Stimulated activated naive CD8-positive, alpha-beta T cell treated with anti-CD3 and anti-CD28 coated beads, Interleukin-15, amount 100 ng/mL, for 72 hours (primary cell): ENCODE measurements around the gene TMEM271.
"Not testable (repeated sequence)": the region's sequence is repeated elsewhere in the genome, so short reads cannot be mapped to it uniquely, and the experiment has no call there.

Experiments used
- ATAC-seq: fragments of 150-1000 bp; cut with Tn5 transposase; 2 replicates; pipeline ENCODE4 v1.10.0; 2021; ENCODE audit warnings: mild to moderate bottlenecking, moderate library complexity
- DNase-seq, 2 donors: peaks; one replicate each; pipeline ENCODE4 v3.0.0; 2021 to 2022
- H3K27ac Mint-ChIP-seq, 2 donors: one replicate each; pipeline ENCODE4 v1.8.0; 2022; ENCODE audit warnings: mild to moderate bottlenecking in 2 of 2, mixed read lengths in 2 of 2, moderate library complexity in 2 of 2
- H3K27me3 Mint-ChIP-seq: one replicate; pipeline ENCODE4 v1.8.0; 2022; ENCODE audit warnings: mixed read lengths
- H3K4me1 Mint-ChIP-seq: one replicate; pipeline ENCODE4 v1.8.0; 2022; ENCODE audit warnings: mild to moderate bottlenecking, mixed read lengths
- H3K4me3 Mint-ChIP-seq, 2 donors: one replicate each; pipeline ENCODE4 v1.8.0; 2022; ENCODE audit warnings: mild to moderate bottlenecking in 2 of 2, mixed read lengths in 2 of 2, moderate library complexity in 1 of 2
- H3K9me3 Mint-ChIP-seq, 2 donors: one replicate each; pipeline ENCODE4 v1.8.0; 2022; ENCODE audit warnings: mixed read lengths in 2 of 2

TMEM271 gene

GRCh38 chr4:592825-593520 is 16.9 kb upstream of the TMEM271 start:
- Mint-ChIP-seq H3K27ac (peak overlapping the region in 1 of 2 donors; percentile 40), H3K4me3 (no peak overlapping the region), H3K9me3 (peaks cover 11 to 13% of the 10 kb centered on the region in 2 donors), H3K27me3 (peaks cover 58% of the 10 kb centered on the region), H3K4me1 (no peaks in the 10 kb centered on the region)
- DNase-seq (no peak), ATAC-seq (no peak)

GRCh38 chr4:592178-592577 is 16.1 kb upstream of the TMEM271 start:
- H3K9me3 Mint-ChIP-seq = peaks cover 11 to 13% of the 10 kb centered on the region in 2 donors
- not testable (repeated sequence) for H3K4me1 Mint-ChIP-seq, ATAC-seq, DNase-seq, H3K27ac Mint-ChIP-seq, H3K4me3 Mint-ChIP-seq
- peaks cover 58% of the 10 kb centered on the region for H3K27me3 Mint-ChIP-seq

- Mint-ChIP-seq H3K27me3 (peaks cover 57% of the 10 kb centered on the region), H3K27ac (no peak overlapping the region), H3K9me3 (peaks cover 7 to 12% of the 10 kb centered on the region in 2 donors), H3K4me3 (no peak overlapping the region), H3K4me1 (no peaks in the 10 kb centered on the region)
- ATAC-seq = no peak
- DNase-seq = no peak
These were observed 14.3 kb upstream of the TMEM271 start for GRCh38 chr4:590313-590841.

GRCh38 chr4:589219-589963 is 13.3 kb upstream of the TMEM271 start:
- Mint-ChIP-seq H3K4me3 (no peak overlapping the region), H3K27me3 (peaks cover 53% of the 10 kb centered on the region)
- no peak for ATAC-seq

GRCh38 chr4:588351-588849 is 12.3 kb upstream of the TMEM271 start:
- Mint-ChIP-seq H3K4me3 (no peak overlapping the region), H3K4me1 (no peaks in the 10 kb centered on the region), H3K9me3 (peaks cover 16 to 17% of the 10 kb centered on the region in 2 donors), H3K27ac (no peak overlapping the region), H3K27me3 (peaks cover 63% of the 10 kb centered on the region)
- no peak for ATAC-seq
- DNase-seq = no peak

More at GRCh38 chr4:589219-589963, 13.3 kb upstream of the TMEM271 start:
- H3K9me3 Mint-ChIP-seq = peaks cover 7 to 10% of the 10 kb centered on the region in 2 donors
- no peaks in the 10 kb centered on the region for H3K4me1 Mint-ChIP-seq
- DNase-seq = no peak
- H3K27ac Mint-ChIP-seq = no peak overlapping the region

- Mint-ChIP-seq H3K4me1 (no peaks in the 10 kb centered on the region), H3K4me3 (no peak overlapping the region), H3K9me3 (peaks cover 19 to 20% of the 10 kb centered on the region in 2 donors), H3K27ac (no peak overlapping the region), H3K27me3 (peaks cover 67% of the 10 kb centered on the region)
- no peak for ATAC-seq
- no peak for DNase-seq
These were observed 11.7 kb upstream of the TMEM271 start for GRCh38 chr4:587671-588350.

- Mint-ChIP-seq H3K27me3 (peaks cover 88% of the 10 kb centered on the region), H3K4me1 (peaks cover 5% of the 10 kb centered on the region), H3K9me3 (peaks cover 19 to 20% of the 10 kb centered on the region in 2 donors), H3K27ac (no peak overlapping the region), H3K4me3 (no peak overlapping the region)
- ATAC-seq (no peak), DNase-seq (no peak)
These were observed 7.7 kb upstream of the TMEM271 start for GRCh38 chr4:583820-584219.

- peaks cover 22% of the 10 kb centered on the region for H3K4me1 Mint-ChIP-seq
- ATAC-seq (no peak), DNase-seq (no peak)
- peaks cover 89% of the 10 kb centered on the region for H3K27me3 Mint-ChIP-seq
- H3K9me3 Mint-ChIP-seq = peaks cover 14 to 20% of the 10 kb centered on the region in 2 donors
- no peak overlapping the region for H3K4me3 Mint-ChIP-seq
- no peak overlapping the region for H3K27ac Mint-ChIP-seq
These were observed 5.8 kb upstream of the TMEM271 start for GRCh38 chr4:581753-582361.

GRCh38 chr4:581181-581580 is 5.1 kb upstream of the TMEM271 start:
- Mint-ChIP-seq H3K27ac (no peak overlapping the region), H3K9me3 (peaks cover 14 to 18% of the 10 kb centered on the region in 2 donors), H3K27me3 (peaks cover 88% of the 10 kb centered on the region), H3K4me3 (no peak overlapping the region), H3K4me1 (peaks cover 24% of the 10 kb centered on the region)
- no peak for DNase-seq
- no peak for ATAC-seq

GRCh38 chr4:579543-580175 is 3.6 kb upstream of the TMEM271 start:
- Mint-ChIP-seq H3K9me3 (peaks cover 10 to 14% of the 10 kb centered on the region in 2 donors), H3K4me1 (peaks cover 24% of the 10 kb centered on the region), H3K27ac (no peak overlapping the region), H3K4me3 (no peak overlapping the region), H3K27me3 (peaks cover 78% of the 10 kb centered on the region)
- ATAC-seq (no peak), DNase-seq (no peak)

GRCh38 chr4:578451-579443 is 2.7 kb upstream of the TMEM271 start:
- Mint-ChIP-seq H3K4me1 (peaks cover 24% of the 10 kb centered on the region), H3K9me3 (peaks cover 5 to 6% of the 10 kb centered on the region in 2 donors), H3K27ac (no peak overlapping the region), H3K27me3 (peaks cover 80% of the 10 kb centered on the region), H3K4me3 (no peak overlapping the region)
- no peak for DNase-seq
- no peak for ATAC-seq

GRCh38 chr4:577499-578450 is 1.7 kb upstream of the TMEM271 start:
- peak; percentile 44 for ATAC-seq
- H3K9me3 Mint-ChIP-seq = no peaks in the 10 kb centered on the region

GRCh38 chr4:576991-577498 is 950 bp upstream of the TMEM271 start:
- Mint-ChIP-seq H3K27me3 (peaks cover 85% of the 10 kb centered on the region), H3K27ac (no peak overlapping the region), H3K9me3 (no peaks in the 10 kb centered on the region), H3K4me3 (peak overlapping the region; percentile 69 to 80), H3K4me1 (peaks cover 24% of the 10 kb centered on the region)
- ATAC-seq (no peak), DNase-seq (no peak)

More at GRCh38 chr4:577499-578450, 1.7 kb upstream of the TMEM271 start:
- Mint-ChIP-seq H3K27me3 (peaks cover 82% of the 10 kb centered on the region), H3K27ac (no peak overlapping the region), H3K4me3 (peak overlapping the region; percentile 69 to 80), H3K4me1 (peaks cover 24% of the 10 kb centered on the region)
- peak; percentile 25 to 30 for DNase-seq
